OCI-LY3 (cell line): ENCODE results near the gene AQP6.

ENCODE experiments used
- H2AFZ ChIP-seq: fragments of 200-600, 300-600 bp; shearing (Covaris generic); 2 replicates; pipeline ENCODE4 v1.6.0; 2014; ENCODE audit warnings: antibody characterized with exemption, low read depth, low read length
- H3K27ac ChIP-seq: fragments of 200-600, 300-600 bp; sonication (generic); 2 replicates; pipeline ENCODE4 v1.5.1; 2014; ENCODE audit warnings: mild to moderate bottlenecking, low read length, moderate library complexity, mixed read lengths
- H3K27me3 ChIP-seq: fragments of 200-600, 300-600 bp; sonication (generic); 2 replicates; pipeline ENCODE4 v1.6.1; 2014; ENCODE audit warnings: low read depth, low read length, mixed read lengths
- H3K36me3 ChIP-seq: fragments of 200-600, 300-600 bp; sonication (generic); replicated peaks from 2 replicates; pipeline ENCODE3; 2014; ENCODE audit warnings: low read depth, low read length, mixed read lengths
- H3K4me1 ChIP-seq: fragments of 300-600, 200-600 bp; sonication (generic); 2 replicates; pipeline ENCODE4 v1.6.1; 2014; ENCODE audit warnings: low read length, mixed read lengths
- H3K4me2 ChIP-seq: fragments of 200-600, 300-600 bp; sonication (generic); 2 replicates; pipeline ENCODE4 v1.6.1; 2014; ENCODE audit warnings: low read length, mixed read lengths
- H3K4me3 ChIP-seq: fragments of 300-600, 200-600 bp; sonication (generic); 2 replicates; pipeline ENCODE4 v1.5.1; 2014; ENCODE audit warnings: antibody characterized with exemption, mild to moderate bottlenecking, low read length, moderate library complexity
- H3K79me2 ChIP-seq: fragments of 300-600, 200-600 bp; shearing (Covaris generic); 2 replicates; pipeline ENCODE4 v1.6.1; 2014; ENCODE audit warnings: mild to moderate bottlenecking, low read length, mixed read lengths
- H3K9ac ChIP-seq: fragments of 300-600, 200-600 bp; shearing (Covaris generic); 2 replicates; pipeline ENCODE4 v1.6.0; 2014; ENCODE audit warnings: mild to moderate bottlenecking, low read length, moderate library complexity
- H3K9me3 ChIP-seq: fragments of 200-600, 300-600 bp; shearing (Covaris generic); 2 replicates; pipeline ENCODE4 v1.6.1; 2014; ENCODE audit warnings: low read length, mixed read lengths; ENCODE audit not compliant: insufficient read depth
- H4K20me1 ChIP-seq: fragments of 200-600, 300-600 bp; sonication (generic); 2 replicates; pipeline ENCODE4 v1.6.1; 2016; ENCODE audit warnings: low read length, mixed read lengths; ENCODE audit not compliant: insufficient read depth
- EZH2phosphoT487 ChIP-seq: fragments of 200-600 bp; shearing (Covaris generic); IDR thresholded peaks from 2 replicates; pipeline ENCODE4 v1.6.1; 2018; ENCODE audit warnings: antibody characterized with exemption, mixed run types, low read depth
- TF ChIP-seq, protein P1 (sequence below): fragments of 200-600, 300-600 bp; sonication (generic); IDR thresholded peaks from 2 replicates; pipeline ENCODE4 v1.5.1; 2014; ENCODE audit warnings: antibody characterized with exemption, low read length, low read depth

The AQP6 gene, protein sequence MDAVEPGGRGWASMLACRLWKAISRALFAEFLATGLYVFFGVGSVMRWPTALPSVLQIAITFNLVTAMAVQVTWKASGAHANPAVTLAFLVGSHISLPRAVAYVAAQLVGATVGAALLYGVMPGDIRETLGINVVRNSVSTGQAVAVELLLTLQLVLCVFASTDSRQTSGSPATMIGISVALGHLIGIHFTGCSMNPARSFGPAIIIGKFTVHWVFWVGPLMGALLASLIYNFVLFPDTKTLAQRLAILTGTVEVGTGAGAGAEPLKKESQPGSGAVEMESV

DNA sequence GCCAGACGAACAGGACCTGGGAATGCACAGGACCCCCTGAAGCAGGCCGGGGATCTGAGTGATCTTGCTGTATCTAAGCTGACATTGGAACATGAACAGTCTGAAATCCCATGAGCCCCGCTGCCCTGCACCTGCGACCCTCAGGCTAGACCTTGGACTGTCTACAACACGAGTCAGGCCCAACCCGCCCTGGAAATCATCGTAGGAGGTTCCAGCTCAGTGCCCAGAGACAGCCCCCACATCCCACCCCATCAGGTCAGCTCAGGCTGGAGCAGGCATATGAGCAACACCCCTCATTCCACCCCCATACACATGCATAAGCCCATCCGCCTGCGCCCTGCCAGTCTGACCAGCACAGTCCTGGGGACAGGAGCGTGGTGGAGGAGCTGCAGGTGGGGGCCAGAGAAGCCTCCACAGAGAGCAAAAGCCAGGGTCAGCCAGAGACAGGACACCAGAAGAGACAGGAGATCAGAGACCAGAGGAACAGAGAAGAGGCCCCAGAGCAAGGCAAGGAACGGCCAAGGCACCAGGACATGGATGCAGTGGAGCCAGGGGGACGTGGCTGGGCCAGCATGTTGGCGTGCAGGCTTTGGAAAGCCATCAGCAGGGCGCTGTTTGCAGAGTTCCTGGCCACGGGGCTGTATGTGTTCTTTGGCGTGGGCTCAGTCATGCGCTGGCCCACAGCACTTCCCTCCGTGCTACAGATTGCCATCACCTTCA, at the start of gene AQP6:
TSS of gene AQP6 (plus strand) at position 307 of the 720 bp plus-strand sequence. CDS start at position 534, 227 bp downstream.
- no peaks in the 10 kb centered on the region for H3K36me3 ChIP-seq
- H3K4me3 ChIP-seq: no peak within 1 kb of the TSS
- no peak for TF ChIP-seq EZH2phosphoT487
- TF ChIP-seq, protein P1, sequence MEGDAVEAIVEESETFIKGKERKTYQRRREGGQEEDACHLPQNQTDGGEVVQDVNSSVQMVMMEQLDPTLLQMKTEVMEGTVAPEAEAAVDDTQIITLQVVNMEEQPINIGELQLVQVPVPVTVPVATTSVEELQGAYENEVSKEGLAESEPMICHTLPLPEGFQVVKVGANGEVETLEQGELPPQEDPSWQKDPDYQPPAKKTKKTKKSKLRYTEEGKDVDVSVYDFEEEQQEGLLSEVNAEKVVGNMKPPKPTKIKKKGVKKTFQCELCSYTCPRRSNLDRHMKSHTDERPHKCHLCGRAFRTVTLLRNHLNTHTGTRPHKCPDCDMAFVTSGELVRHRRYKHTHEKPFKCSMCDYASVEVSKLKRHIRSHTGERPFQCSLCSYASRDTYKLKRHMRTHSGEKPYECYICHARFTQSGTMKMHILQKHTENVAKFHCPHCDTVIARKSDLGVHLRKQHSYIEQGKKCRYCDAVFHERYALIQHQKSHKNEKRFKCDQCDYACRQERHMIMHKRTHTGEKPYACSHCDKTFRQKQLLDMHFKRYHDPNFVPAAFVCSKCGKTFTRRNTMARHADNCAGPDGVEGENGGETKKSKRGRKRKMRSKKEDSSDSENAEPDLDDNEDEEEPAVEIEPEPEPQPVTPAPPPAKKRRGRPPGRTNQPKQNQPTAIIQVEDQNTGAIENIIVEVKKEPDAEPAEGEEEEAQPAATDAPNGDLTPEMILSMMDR: no peak
- H3K27ac ChIP-seq: no peak within 1 kb of the TSS
- H3K27me3 ChIP-seq: peaks cover 26% of the 10 kb centered on the region
- peaks cover 5% of the 10 kb centered on the region; the same call in 1 of the 2 replicates for H3K4me1 ChIP-seq
- H4K20me1 ChIP-seq: no peaks in the 10 kb centered on the region
- no peaks in the 10 kb centered on the region for H3K79me2 ChIP-seq
- no peak within 1 kb of the TSS for H2AFZ ChIP-seq
- H3K9me3 ChIP-seq: no peaks in the 10 kb centered on the region
- H3K4me2 ChIP-seq: no peak within 1 kb of the TSS
- H3K9ac ChIP-seq: no peak within 1 kb of the TSS

DNA sequence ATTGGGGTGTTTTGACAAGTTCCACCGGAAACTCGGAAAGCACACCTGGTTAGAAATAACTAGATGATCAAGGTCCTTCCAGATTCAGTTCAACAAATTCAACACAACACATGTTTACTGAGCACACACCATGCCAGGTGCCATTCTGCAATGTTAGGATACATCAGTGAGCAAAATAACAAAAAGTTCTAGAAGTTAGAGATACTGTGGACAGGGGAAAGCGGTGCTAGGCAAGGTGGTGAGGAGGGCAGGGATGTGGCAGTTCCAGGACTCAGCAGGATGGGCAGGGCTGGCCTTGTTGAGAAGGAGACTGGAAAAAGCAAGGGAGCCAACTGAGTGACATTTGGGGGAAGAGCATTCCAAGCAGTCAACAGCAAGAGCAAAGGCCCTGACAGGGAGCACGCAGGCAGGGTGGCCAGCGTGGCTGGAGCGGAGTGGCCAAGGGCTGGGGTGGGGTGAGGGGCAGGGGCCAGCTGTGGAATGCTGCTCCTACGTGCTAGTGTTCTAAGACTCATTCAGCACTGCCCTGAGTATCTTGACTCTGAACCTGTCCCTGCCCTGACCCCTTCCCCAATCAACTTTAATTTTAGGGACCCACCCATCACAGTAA, 49.6 kb upstream of the AQP6 start:
- Histone ChIP-seq H3K27me3 (peaks cover 6% of the 10 kb centered on the region; the same call in 1 of the 2 replicates), H3K79me2 (no peaks in the 10 kb centered on the region), H3K36me3 (no peaks in the 10 kb centered on the region), H4K20me1 (no peaks in the 10 kb centered on the region), H3K4me1 (no peaks in the 10 kb centered on the region), H3K9me3 (no peaks in the 10 kb centered on the region), H3K27ac (no peak overlapping the region), H3K4me2 (no peak overlapping the region), H2AFZ (no peak overlapping the region), H3K4me3 (no peak overlapping the region), H3K9ac (no peak overlapping the region)
- TF ChIP-seq, protein P1: no peak
- no peak for TF ChIP-seq EZH2phosphoT487

DNA sequence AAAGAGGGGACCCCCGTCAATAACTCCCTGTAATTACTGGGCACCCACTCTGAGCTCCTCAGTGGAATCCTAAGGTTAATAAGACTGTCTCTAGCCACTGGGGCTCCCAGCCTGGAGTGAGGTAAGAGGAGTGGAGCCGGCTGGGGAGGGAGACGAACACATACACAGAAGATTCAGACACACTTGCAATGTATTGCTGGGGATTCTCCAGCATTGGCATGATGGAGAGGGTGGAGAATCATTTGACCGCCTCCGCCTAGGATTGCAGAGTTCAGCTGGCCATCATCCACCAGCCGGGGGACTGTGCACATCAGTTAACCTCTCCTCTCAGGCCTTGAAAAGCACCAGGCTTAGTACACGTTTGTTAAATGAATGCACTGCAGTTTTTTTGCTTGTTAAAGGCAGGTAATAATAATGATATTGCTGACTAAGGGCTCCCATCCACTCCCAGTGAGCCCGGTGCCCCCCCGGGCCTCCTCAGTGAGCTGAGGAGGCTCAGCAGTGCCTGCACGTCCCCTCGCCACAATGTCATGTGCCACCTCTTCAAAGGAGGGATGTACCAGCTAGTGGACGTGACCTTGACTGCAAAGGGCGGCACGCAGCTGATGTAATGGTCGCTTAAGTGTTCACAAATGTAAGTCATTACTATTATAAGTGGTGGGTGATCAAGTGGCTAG, 48.7 kb upstream of the AQP6 start:
- no peak overlapping the region for H3K9ac ChIP-seq
- H2AFZ ChIP-seq: no peak overlapping the region
- no peaks in the 10 kb centered on the region for H3K9me3 ChIP-seq
- H4K20me1 ChIP-seq: no peaks in the 10 kb centered on the region
- no peak overlapping the region for H3K27ac ChIP-seq
- H3K4me1 ChIP-seq: no peaks in the 10 kb centered on the region
- H3K27me3 ChIP-seq: 0 out of 2 replicates have a peak, but pooled peaks cover 3% of the 10 kb centered on the region
- no peaks in the 10 kb centered on the region for H3K36me3 ChIP-seq
- no peak overlapping the region for H3K4me2 ChIP-seq
- no peaks in the 10 kb centered on the region for H3K79me2 ChIP-seq
- no peak for TF ChIP-seq EZH2phosphoT487
- TF ChIP-seq, protein P1: no peak
- H3K4me3 ChIP-seq: no peak overlapping the region
